Activated gamma-delta T cell treated with anti-CD3 and anti-CD28 coated beads, Interleukin-2, amount 50 U/mL, for 16 hours (primary cell): ENCODE results near the gene AK8.
"Not testable (repeated sequence)": the region's sequence is repeated elsewhere in the genome, so short reads cannot be mapped to it uniquely, and the experiment has no call there.

Source experiments
- DNase-seq: peaks from one replicate; pipeline ENCODE4 v3.0.0-alpha.2; 2020; ENCODE audit warnings: low read depth

Gene AK8

DNA sequence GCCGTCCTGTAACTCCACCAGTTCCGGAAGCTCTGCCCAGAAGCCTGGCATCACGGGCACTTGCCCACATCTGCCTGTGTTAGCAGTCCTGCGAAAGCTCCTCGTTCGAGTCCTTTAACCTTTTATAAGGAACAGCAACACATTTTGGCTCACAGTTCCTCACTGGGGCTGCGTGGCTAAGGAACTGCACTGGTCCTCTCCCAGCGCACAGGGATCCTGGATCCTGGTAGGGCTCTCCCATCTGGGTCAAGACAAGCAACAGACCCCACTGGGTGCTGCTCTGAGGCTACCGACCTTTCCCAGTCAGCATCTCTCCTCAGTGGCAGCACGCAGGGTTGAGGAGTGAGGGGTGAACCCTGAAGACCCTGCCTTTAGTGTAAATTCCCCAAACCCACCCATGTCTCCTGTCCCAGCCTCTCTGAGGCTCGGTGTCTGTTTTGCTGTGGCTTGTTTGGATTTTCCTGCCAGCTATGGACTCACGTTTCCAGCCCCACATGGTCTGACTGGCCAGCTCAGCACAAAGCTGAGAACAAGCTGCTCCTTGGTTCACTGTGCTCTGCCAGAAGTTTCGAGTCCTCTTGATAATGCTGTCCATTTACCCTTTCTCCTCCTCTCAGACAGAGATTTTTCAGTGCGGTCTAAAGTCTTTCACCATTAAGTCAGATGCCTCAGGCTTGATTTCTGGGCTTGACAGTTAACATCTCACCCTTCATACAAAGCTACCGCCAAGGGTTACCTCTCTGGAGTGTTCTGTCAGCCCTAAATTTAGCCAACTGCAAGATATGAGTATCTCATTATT, 80.0 kb downstream of the AK8 start:
- no peak for DNase-seq

DNA sequence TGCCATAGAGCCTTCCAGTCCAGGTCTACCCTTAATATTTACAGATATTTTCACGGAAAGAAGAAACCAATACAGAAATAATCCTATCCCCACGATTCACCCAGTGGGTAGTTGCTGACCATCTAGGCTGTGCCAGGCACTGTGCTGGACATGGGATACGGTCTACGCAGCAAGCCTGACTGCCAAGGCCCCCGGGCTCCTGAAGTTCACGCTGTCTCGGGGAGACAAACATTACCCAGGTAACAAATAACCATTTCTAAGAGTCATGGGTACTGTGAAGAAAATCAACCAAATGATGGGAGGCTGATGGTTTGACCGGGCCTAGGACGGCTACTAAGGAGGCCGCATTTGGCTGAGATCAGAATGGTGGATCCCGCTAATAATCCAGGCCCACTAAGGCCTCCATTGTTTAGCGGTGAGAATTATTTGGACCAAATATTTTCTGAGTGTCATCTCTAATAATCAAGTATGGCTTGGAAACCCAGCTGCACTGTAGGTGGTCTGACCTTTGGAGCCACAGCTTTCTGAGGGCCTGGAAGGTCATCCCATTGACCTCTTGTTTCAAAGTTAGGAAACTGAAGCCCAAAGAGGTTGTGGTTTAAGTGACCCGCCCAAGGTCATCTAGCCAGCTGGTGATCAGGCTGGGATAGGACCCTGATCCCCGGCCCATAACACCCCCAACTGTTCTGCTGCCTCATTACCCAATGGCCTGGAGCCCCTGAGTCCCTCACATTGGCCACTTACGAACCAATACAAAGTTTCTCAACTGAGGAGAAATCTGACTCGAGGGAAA, 82.4 kb downstream of the AK8 start:
- DNase-seq: no peak

GRCh38 chr9:132794730-132795380, 83.2 kb downstream of the AK8 start:
- no peak for DNase-seq

- no peak for DNase-seq
Measured at GRCh38 chr9:132793606-132794580, 84.2 kb downstream of the AK8 start.

GRCh38 chr9:132792547-132792946, 85.5 kb downstream of the AK8 start:
- DNase-seq: no peak

GRCh38 chr9:132791699-132792240, 86.3 kb downstream of the AK8 start:
- no peak for DNase-seq

- no peak for DNase-seq
Measured at GRCh38 chr9:132789719-132790118, 88.4 kb downstream of the AK8 start.

DNA sequence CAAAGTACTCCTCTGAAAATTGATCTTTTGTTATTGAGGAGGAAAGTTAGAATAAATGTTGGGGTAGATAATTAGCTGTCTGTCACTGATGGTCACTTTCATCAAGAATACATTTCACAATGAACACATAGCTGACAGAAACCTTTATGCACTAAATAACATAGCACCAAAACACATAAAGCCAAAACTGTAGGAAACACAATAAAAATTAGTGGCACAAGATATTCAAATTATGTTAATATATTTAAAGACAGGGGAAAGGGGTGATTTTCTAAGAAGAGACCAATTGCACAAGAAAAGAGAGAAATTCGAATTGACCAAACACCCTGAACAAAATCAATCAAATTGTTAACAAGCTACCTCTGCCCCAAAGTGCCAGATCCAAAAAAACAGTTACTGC, 89.7 kb downstream of the AK8 start:
- no peak for DNase-seq

- DNase-seq: no peak
Measured at GRCh38 chr9:132787748-132788159, 90.3 kb downstream of the AK8 start.

DNA sequence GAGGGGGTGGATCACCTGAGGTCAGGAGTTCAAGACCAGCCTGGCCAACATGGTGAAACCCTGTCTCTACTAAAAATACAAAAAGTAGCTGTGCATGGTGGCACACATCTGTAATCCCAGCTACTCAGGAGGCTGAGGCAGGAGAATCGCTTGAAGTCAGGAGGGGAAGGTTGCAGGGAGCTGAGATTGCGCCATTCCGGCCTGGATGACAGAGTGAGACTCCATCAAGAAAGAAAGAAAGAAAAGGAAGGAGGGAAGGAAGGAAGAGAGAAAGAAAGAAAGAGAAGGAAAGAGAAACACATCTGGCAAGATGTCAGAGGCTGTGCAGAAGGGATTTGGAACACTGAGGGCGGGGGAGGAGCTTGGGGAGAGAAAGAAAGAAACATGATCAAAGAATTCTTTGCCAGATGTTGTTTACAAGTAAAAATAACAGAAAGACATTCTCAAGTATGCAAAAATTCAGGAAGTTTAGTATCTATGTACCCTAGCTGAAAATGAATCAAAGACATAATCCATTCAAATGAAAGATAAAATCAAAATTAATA, 93.7 kb downstream of the AK8 start:
- no peak for DNase-seq

- DNase-seq: no peak
Measured at GRCh38 chr9:132783006-132783405, 95.1 kb downstream of the AK8 start.

DNA sequence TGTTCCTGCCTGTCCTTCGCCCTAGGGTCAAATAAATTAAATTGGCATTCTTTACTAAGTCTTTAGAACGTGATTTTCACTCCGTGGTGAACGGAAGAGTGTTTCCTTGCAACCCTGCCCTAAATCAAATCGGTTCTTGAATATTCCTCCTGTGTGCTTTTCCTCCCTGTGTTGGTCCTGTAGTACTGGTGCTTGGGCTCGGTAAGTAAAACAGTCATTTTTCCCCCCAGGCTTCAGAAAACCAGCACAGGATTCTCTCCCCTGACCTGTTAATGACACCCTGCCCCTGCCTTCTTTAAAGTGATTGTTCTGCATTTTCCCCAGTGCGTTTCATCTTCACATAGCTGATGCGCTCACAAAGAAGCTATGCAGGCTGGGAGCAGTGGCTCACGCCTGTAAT, 96.0 kb downstream of the AK8 start:
- no peak for DNase-seq

- no peak for DNase-seq
Measured at GRCh38 chr9:132780230-132781007, 97.7 kb downstream of the AK8 start.

DNA sequence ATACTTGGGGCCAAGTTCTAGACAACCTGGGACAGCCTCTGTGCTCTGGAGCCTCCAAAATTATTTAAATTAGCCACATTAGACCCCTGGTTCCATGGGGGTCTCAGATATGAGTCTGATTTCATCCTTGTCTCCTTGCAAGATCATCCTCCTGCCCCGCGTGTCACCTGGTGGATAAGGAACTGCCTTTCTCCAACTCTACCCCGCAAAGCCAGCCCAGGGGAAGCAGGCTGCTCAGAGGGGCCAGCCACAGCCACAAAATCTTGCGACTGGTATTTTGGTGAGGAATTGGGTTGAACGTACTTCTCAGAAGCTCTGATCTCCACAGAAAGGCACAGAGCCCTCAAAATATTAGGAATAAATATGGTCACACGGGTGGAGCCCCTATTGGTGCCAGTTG, 101.2 kb downstream of the AK8 start:
- no peak for DNase-seq

DNA sequence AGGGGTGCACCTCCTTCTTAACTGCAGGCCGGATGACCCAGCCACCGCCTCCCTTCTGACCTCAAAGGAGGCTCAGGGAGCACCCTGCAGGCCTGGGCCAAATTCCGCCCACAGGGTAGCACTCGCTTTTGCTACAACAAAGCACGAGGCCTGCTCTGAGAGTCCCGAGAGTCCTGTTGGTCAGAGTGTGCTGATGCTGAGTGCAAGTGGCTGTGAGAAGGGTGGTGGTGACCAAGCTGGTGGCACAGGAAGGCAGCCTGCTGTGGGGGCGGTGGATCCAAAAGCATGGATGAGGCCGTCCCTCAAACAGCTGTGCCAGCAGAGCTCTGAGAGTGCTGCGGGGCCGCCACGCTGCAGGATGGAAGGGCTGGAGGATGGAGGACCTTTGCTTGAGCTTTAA, 101.8 kb downstream of the AK8 start:
- no peak for DNase-seq

DNA sequence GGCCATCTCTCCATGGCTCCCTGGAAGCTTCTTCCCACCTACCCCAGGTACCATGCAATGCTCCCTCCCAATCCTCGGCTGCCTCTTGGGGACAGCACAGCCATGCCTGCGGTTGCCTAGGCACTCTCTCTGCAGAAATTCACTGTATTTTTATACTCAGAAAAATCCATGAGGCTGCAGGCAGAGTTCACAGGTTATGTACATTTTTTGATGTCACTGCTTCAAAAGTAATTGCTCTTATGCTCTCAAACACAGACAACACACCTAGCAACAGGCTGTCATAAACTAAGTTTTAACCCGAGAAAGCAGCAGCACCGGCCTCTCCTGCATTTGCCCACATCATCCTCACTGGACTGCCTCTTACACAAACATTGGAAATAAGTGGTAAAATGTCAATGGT, 102.4 kb downstream of the AK8 start:
- DNase-seq: no peak

- DNase-seq: no peak
Measured at GRCh38 chr9:132774886-132775285, 103.2 kb downstream of the AK8 start.

GRCh38 chr9:132773764-132774339, 104.2 kb downstream of the AK8 start:
- DNase-seq: no peak

GRCh38 chr9:132773093-132773492, 105.0 kb downstream of the AK8 start:
- no peak for DNase-seq

DNA sequence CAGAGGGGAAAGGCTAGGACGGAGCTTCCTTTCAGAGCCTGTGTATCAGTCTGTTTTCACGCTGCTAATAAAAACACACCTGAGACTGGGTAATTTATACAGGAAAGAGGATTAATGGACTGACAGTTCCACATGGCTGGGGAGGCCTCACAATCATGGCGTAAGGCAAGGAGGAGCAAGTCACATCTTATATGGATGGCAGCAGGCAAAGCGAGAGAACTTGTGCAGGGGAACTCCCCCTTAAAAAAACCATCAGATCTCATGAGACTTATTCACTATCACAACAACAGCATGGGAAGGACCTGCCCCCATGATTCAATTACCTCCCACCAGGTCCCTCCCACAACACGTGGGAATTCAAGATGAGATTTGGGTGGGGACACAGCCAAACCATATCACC, 106.3 kb downstream of the AK8 start:
- not testable (repeated sequence) for DNase-seq
